CD4-positive, alpha-beta T cell treated with Interleukin-10 for 1 hour (primary cell): Measurements from ENCODE around the gene AIG1.
"Not testable (repeated sequence)": the region's sequence is repeated elsewhere in the genome, so short reads cannot be mapped to it uniquely, and the experiment has no call there.

ENCODE experiments used
- DNase-seq: peaks from one replicate; pipeline ENCODE4 v3.0.0-alpha.2; 2020

The AIG1 gene

DNA sequence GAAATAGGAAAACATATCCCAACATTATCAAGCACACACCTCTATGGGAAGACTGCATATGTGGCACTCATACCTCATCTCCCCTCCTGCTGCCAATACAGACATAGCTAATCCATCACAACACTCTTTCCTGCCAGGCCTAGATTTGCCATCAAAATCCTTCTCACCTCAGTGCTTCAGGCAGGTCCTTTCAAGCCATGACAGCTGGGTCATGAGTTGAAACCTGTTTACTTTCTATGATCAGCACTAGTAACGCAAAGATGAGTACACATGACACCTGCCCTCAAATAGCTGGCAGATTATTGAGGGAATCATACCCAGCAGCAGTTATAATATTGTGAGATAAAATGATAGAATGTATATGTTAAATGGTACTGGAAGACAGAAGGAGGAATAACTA is 183.1 kb downstream of the AIG1 start:
- DNase-seq: no peak

DNA sequence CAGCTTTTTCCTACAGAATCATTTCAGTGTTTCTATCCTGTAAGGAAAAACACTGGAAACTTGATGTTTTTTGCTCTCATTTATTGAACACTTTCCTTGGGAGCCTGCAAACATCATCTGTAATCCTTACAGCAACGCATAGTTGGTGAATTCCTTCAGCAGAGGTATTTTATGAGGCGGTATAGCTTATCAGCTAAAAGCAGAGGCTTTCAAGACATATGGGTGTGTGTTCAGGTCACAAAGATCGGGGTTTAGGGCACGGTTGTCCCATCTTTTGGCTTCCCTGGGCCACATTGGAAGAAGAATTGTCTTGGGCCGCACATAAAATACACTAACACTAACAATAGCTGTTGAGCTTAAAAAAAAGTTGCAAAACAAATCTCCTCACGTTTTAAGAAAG is 185.0 kb downstream of the AIG1 start:
- DNase-seq: no peak

DNA sequence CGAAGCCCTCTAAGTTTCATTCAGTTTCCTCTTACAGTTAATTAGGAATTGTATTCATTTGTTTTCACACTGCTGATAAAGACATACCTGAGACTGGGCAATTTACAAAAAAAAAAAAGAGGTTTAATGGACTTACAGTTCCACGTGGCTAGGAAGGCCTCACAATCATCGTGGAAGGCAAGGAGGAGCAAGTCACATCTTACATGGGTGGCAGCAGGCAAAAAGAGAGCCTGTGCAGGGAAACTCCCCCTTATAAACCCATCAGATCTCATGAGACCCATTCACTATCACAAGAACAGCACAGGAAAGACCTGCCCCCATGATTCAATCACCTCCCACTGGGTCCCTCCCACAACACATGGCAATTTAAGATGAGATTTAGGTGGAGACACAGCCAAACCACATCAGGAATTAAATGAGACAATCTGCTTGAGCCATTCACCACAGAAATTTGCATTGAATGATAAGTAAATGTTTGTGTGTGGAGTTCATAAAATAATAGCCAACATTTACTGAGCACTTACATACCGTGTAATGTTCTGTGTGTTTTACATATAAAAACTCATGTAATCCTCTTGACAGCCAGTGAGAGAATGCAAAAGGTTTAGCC is 185.6 kb downstream of the AIG1 start:
- not testable (repeated sequence) for DNase-seq

DNA sequence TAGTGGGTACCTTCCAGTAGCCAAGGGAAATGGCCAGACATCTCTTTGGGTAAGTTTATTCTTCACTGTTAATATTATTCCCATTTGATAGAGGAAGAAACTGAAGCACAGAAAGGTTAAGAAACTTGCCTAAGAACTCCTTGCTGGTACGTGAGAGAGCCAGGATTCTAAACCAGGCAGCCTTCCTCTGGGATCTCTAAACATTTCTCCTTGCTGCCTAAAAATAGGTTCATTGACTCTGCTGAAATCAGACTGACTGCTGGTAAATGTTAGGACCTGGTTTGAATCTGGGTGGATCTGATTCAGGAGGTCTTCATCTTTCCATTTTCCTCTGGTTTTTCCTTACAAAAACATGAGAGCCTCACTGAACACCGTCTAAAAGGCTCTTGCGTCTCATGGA is 186.9 kb downstream of the AIG1 start:
- no peak for DNase-seq

DNA sequence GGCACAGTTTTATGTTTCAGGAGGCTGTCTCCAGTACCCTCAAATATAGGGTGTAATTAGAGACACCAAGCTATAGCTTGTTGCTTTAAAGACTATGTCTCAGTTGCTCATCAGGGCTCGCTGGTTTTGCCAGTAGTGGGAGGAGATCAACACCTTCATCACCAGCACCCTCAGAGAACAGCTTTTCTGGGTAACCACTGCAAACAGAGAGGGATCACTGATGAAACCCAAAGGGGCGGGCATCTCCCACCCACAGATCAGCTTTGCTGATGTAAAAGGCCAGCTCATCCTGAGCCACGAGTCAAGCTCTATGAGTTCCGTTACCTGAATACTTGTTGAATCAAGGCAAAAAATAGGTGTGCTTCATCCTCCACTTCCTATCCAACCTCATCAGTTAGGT is 187.7 kb downstream of the AIG1 start:
- DNase-seq: no peak

DNA sequence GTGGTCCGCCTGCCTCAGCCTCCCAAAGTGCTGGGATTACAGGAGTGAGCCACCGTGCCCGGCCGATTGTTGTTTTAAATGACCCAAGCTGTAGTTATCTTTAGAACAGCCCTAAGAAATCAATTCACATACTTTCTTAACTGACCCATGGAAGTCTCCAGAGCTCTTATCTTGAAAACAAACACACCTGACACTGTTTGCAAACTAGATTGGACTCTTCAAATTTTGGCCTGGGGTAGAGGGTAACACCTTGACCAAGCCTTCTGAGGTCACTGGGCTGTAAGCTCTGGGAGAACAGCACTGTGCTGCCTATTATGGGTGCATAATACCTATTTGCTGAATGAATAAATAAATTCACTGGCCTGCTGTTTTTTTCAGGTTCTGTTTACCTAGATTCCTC is 190.6 kb downstream of the AIG1 start:
- DNase-seq: no peak

DNA sequence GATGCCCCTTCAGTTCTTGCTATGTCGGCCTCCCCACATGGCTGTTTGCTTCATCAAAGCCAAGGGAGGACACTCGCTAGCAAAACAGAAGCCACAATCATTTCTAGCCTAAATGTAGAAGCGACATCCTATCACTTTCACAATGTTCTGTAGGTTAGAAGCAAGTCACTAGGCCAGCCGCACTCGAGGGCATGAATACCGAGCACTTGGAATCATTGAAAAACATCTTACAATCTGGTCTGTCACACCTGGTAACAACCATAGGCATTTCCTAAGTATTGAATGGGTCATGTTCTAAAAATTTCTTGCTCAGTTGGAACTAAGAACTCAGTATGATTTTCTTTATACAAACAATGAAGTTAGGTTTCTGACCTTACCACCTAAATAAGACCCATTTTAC is 192.3 kb downstream of the AIG1 start:
- no peak for DNase-seq

DNA sequence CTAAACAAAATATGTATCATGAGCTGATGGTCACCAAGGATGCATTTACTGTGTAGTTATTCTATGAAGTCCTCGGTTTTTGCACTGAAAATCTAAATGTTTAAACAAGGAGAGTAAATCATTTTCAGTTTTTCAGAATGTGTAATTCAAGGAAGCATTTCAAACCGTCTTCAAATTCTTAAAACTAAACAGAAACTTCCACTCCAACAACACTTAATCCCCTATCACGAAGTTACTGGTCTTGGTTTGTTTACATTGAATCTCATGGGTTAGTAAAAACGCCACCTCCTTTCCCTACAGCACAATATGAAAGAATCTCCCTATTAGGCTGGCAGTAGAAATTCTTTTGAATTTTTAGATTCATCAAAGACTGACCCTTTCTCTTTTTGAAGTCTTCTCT is 192.9 kb downstream of the AIG1 start:
- no peak for DNase-seq

DNA sequence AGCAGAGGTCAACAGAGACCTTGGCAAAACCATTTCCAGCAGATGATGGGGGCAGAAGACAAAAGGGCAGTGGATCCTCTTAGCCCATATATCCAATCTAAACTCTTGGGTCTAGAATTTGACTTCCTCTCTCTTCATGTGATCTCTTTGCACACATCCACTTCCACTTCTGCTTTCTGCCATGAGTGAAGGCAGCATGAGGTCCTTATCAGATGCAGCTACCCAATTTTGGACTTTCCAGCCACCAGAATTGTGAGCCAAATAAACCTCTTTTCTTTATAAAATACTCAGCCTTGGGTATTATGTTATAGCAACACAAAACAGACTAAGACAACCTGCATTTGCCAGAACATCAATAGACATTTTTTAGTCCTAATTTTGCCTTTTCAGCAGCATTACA is 198.3 kb downstream of the AIG1 start:
- DNase-seq: no peak

DNA sequence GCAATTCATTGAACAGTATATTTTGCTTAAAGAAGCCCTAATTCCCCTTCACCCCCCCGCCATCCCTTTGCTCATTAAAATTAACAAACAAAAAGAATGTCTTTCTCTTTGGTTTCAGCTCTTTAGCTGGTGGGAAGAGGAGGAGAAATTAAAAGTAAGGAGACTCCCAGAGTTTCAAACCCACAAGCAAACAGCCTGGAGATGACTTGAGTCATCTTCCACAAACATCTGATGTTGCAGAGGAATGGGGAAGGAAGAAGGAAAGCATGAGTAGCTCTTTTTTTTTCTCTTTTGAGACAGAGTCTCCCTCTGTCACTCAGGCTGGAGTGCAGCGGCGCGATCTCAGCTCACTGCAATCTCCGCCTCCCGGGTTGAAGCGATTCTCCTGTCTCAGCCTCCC is 200.2 kb downstream of the AIG1 start:
- no peak for DNase-seq

DNA sequence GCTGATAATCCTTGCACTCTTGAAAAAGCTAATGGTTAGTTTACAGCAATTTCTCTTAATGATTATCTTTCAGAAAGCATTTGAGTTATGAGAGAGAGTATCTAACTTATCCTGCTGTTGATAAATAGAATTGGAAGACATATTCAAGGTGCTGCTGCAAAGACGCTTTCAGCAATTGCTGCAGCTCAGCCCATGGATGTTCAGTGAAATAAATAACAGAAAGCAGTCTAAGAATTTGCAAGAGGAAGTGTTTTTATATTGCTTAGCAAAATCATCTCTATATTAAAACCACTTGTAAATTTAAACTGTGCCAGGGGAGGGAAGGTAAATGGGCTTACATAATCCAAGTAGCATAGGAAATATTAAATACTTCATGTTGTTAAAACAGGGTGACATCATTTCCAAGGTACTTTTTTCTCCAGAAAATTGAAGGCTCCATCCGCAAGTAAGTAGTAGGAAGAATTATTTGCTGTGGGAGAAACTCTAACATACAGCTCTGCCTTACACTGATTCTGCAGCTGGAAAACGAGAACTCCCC is 201.3 kb downstream of the AIG1 start:
- no peak for DNase-seq

DNA sequence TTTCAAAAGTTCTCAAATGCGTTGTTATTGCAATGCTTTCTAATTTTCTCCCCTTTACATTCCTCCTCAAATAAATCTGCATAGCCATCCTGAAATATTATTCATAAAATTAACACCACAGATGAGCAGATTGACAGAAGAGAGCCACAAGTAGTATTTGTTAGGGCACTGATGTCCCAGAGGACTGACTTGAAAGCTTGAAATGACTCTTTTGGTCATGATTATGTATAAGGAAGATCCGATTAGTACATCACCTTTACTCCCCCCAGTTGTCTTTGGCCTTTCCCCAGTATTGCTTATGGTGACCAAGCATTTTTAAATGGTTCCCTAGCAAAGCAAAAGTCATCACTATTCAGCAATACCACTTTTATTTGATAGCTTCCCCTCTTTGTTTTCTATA is 202.2 kb downstream of the AIG1 start:
- DNase-seq: no peak

DNA sequence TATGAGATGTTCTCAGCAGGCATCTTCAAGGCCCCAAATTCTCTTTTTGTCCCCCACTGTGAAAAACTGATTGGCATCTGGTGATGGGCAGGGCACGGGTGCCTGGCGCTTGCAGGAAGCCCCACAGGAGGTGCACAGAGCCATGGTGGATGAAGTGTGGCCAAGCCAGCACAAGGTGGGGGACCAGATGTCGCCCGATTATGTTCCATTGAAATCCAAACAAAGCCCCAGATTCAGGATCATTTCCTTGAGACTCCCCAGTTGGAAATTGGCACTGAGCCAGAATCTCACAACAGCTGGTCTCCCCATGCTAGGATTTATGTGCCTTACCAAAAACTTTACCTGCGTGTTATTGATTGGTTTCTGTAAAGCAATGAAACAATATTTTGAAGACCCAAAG is 203.7 kb downstream of the AIG1 start:
- DNase-seq: no peak

DNA sequence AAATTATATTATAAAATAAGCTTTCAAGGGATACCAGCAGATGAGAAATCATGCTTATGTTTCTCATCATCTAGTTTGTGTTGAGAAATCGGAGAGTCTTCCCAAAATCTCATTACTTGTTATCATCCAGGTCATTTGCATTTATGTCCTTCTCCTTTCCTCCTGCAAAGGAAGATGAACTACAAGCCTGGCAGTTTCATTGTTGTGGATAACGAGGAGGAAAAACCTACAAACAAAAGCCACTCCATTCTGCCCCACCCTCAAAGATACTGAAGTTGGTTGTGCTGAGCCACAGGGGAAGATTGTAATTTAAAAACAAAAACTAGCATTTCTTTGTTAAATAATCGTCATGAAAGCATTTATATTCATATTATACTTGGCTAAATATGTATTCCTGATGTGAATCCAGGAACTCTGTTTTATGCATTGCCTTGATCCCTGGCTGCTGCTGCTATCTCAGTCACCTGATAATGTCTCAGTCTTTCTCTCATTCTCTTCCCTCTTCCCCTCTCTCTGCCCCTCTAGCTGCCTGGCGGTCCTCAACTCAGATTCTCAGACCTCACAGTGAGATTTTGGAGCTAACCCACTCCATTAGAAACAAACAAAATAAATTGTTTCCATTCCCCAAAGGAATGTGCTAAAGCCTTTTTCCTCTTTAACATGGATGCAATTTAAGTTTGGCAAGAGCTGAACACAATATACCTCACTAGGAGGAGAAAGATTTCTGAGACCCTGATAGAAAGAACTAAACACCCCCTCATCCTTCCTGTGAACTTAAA is 204.5 kb downstream of the AIG1 start:
- DNase-seq: no peak

DNA sequence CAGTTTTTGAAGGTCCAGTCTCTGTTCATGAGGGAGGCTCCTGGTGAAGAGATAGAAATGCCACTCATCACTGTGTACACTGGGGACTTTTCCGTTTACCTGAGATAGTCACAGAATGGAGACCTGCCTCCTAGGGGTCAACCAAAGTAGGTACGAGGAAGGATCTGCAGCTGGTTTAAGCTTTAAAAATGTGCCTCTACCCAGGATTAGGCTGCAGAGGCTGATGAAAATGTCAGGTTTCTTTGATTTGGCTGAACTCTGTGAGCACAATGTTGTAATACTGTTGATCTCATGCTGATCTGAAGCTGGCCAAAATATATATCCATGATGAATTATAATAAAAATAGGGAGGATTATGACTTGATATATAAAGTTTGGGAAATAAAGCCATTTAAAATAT is 207.1 kb downstream of the AIG1 start:
- DNase-seq: no peak

DNA sequence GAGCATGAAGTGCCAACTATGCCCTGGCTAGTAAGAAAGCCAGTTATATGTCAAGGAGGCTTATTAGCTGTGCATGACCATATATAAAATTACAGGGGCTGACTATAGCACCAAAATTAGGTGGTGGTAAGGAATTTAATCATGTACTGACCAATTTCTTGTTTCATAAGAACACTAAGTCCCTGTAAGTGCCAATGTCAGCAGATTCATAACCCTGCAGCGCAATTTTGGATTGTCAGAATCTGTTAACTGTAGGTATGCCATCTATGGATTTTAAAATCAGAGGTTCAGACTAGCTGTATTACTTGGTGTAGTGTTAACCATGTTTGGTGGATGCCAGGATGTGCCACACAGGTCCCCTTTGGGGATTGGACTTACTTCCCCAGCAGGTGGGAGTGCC is 207.8 kb downstream of the AIG1 start:
- no peak for DNase-seq

DNA sequence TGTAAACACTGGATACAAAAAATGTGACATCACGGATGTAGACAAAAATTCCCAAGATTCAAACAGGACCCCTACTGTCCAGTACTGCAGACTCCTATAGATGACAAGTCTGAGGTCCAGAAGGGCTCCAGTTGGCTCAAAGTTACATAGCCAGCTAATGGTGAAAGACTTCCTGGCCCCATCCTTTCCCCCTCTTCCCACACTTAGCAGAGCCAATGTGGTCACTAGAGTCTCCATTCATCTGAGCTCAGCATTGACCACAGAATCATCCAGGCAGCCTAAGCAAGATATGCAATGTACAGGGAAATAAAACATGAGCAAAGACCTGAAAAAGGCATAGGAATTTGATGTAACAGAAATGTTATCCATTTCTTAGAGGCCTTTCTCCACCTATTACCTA is 209.3 kb downstream of the AIG1 start:
- DNase-seq: no peak

DNA sequence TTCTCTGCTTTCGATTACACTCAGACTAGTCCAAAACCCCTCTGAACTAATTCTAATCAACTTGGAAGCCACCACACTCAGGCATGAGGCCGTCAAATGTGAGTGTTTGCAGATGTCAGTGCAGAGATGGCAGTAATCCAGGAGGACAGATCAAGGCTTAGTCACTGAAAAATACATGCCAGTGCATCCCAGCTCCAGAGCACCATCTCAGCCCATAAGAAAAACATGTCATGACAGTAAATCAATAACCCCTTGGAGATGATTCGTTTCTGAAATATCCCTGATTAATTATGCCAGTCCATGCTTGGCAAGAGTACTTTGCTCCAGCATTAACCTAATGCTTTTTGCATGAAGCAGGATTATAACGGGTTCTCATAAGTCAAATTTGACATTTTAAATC is 210.3 kb downstream of the AIG1 start:
- no peak for DNase-seq

DNA sequence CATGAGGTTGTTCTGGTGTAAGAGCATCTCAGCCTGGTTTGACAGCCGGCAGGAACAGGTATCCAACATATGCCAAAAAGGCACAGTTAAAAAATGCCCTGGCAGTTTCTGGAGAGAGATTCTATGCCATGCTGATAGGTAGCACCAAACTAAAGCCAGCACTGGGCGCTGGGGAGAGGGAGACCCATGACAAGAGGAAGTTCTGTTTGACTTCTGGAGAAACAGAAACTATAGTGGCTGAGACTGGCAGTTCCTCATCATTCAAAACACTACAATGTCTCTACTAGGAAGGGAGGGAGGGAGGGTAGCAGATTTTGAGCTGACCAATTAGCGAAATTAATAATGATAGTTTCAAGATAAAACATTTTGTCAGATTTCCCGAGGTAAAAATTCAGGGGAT is 215.7 kb downstream of the AIG1 start:
- no peak for DNase-seq

DNA sequence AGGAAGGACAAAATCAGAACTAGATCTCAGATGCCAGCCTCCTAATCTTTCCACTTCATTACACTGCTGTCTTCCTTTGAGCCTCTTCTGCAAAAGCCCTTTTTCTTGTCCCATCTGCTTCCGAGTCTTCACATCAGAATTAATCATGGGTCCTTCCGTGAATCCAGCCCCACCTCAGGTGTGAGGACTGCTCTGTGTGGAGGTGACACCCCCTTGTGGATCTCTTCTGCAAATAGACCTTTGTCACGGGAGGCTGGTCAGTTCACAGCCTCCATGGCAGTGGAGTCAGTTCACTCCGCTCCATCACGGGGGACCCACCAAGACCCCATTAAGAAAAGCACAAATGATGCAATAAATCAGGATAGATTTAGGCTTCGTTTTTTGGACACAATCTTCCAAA is 218.7 kb downstream of the AIG1 start:
- no peak for DNase-seq

DNA sequence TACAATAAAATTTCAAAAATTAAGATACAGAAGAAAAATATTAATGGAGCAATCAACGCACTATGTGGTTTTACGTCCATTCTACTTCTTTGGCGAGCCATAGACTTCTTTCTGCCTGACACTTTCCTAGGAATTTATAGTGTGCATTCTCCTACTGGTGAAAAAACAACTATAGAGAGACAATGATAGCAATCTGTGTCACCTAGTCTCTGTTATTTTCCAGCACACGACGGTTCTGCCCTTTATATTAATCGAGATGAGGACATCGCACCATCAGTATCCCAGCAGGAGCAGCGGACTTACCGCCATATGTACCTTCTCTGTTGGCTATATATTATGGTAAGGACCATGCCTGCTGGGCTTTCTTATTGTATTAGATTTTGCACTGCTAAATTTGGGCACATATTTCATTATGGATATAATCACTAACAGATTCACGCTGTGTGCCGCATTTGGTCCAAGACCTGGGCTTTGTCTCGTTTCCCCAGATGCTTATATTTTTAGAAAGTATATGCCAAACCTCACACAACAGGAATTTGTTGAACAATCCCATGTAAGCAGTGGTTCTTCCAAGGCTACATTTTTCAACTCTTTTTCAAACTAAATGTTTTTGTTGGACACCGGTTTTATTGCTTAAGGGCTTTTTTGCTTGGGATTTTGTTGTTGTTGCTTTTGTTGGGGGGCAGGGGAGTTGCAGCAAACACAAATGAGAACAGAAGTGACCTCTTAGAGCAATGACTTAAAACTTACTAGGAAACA is 223.4 kb downstream of the AIG1 start:
- DNase-seq: no peak

DNA sequence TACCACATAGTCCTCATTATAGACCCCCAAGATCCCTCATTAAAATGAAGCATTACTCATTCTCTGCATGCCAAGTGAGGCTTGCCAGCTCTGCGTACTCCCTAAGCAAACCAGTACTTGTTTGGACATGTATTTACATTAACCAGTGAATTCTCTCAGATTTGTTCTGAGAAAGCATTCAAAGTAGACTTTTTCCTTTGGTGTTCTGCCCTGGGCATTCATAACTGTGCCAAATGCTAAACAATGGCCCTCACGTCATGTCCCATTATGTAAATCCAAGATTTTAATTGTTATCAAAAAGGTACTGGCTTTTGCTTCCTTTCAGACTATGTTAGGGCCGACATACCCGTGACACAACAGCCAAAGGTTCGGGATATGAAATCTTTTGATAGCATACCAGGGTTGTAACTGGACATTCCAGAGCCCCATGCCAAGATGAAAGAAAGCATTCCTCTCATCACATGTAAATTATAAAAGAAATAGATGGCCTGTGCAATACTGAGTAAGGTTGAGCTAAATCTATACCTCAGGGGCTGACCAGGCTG is 225.6 kb downstream of the AIG1 start:
- DNase-seq: no peak

DNA sequence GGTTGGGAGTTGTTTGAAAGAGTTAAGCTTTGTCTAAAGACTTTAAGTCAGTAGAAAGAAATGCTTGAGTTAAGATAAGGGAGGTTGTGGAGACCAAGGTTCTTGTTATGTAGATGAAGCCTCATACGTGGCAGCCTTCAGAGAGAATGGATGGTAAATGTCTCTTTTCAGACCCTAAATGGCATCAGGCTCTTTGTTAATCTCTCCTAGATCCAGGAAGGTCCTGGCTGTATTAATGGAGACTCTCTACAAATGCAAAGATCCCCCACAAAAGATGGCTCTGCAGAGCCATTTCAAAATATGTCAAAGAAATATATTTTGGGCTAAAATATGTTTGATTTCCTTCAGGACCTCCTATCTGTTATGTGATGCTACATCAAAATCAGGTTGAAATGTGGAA is 228.2 kb downstream of the AIG1 start:
- DNase-seq: no peak

DNA sequence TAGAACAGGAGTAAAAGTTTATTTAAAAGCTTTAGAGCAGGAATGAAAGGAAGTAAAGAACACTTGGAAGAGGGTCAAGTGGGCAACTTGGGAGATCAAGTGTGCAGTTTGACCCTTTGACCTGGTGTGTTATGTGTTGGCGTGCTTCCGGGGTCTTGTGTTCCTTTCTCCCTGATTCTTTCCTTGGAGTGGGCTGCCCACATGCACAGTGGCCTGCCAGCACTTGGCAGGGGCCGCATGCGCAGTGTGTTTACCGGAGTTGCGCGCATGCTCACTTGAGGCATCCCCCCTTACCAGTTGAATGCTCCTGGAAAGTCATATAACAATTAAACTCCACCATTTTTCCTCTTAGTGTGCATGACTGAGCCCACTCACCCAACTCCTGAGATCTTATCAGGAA is 229.5 kb downstream of the AIG1 start:
- DNase-seq: no peak
